Measurements from ENCODE around the gene GSG1L2. TPM values are rescaled to one million over a fixed set of nuclear protein-coding genes. Genes with fewer than 3 reads are reported as not detected.

The GSG1L2 gene
- total and polyA plus RNA-seq, 4 donors: not detected

Other genes starting within 250 kb of the GSG1L2 start
- 10 to 100 TPM; 57.4 to 63.4 TPM for gene STX8, start 246.3 kb downstream of the GSG1L2 start, total RNA-seq
- gene STX8, start 246.3 kb downstream of the GSG1L2 start, polyA plus RNA-seq: 100 to 1,000 TPM in 1 of 2 donors, 10 to 100 TPM in 1; 73.6 to 108 TPM
- under 1 TPM in 1 of 2 donors, not detected in 1; 0.39 TPM for gene CFAP52, start 245.4 kb downstream of the GSG1L2 start, total RNA-seq
- gene CFAP52, start 245.4 kb downstream of the GSG1L2 start, polyA plus RNA-seq: not detected
- gene USP43, start 176.6 kb downstream of the GSG1L2 start, total RNA-seq: under 1 TPM in 1 of 2 donors, not detected in 1; 0.33 TPM
- under 1 TPM in 1 of 2 donors, not detected in 1; 0.88 TPM for gene USP43, start 176.6 kb downstream of the GSG1L2 start, polyA plus RNA-seq
- not detected for gene DHRS7C, start 30.5 kb downstream of the GSG1L2 start, total RNA-seq
- not detected for gene DHRS7C, start 30.5 kb downstream of the GSG1L2 start, polyA plus RNA-seq
- gene GLP2R, start 3.8 kb upstream of the GSG1L2 start, total RNA-seq: 1 to 10 TPM in 1 of 2 donors, not detected in 1; 9.7 TPM
- 1 to 10 TPM in 1 of 2 donors, under 1 TPM in 1; 0.61 to 1.3 TPM for gene GLP2R, start 3.8 kb upstream of the GSG1L2 start, polyA plus RNA-seq
- 1 to 10 TPM in 1 of 2 donors, under 1 TPM in 1; 0.23 to 1.0 TPM for gene RCVRN, start 83.2 kb upstream of the GSG1L2 start, total RNA-seq
- not detected for gene RCVRN, start 83.2 kb upstream of the GSG1L2 start, polyA plus RNA-seq

Data from aorta (tissue), 4 donors.